HCT116 (cell line): ENCODE measurements around the gene TULP4.

ENCODE experiments used
- CBX3 ChIP-seq: IDR thresholded peaks from 2 replicates; pipeline ENCODE4 v1.6.1; 2012; ENCODE audit warnings: low read depth
- CEBPB ChIP-seq: IDR thresholded peaks from 2 replicates; pipeline ENCODE4 v1.6.1; 2012; ENCODE audit warnings: low read depth
- EZH2 ChIP-seq: fragments of 200-600 bp; sonication (generic); IDR thresholded peaks from 2 replicates; pipeline ENCODE4 v1.6.1; 2017; ENCODE audit warnings: antibody characterized with exemption, mixed run types
- EZH2phosphoT487 ChIP-seq: fragments of 200-600 bp; IDR thresholded peaks from 2 replicates; pipeline ENCODE4 v1.6.1; 2018; ENCODE audit warnings: antibody characterized with exemption, borderline replicate concordance
- JUND ChIP-seq: IDR thresholded peaks from 2 replicates; pipeline ENCODE4 v1.6.1; 2012
- POLR2A ChIP-seq: IDR thresholded peaks from 2 replicates; pipeline ENCODE4 v1.7.0; 2011; ENCODE audit warnings: borderline replicate concordance; ENCODE audit not compliant: insufficient read depth, insufficient read length; ENCODE audit errors: extremely low read depth
- POLR2AphosphoS5 ChIP-seq: IDR thresholded peaks from 2 replicates; pipeline ENCODE4 v1.6.1; 2011; ENCODE audit warnings: mild to moderate bottlenecking, low read depth, low read length, moderate library complexity
- RAD21 ChIP-seq: IDR thresholded peaks from 2 replicates; pipeline ENCODE4 v1.6.1; 2012; ENCODE audit warnings: low read depth, mild to moderate bottlenecking
- ZNF274 ChIP-seq: fragments of 200-500 bp; sonication (Bioruptor generic); IDR thresholded peaks from 2 replicates; pipeline ENCODE4 v1.6.1; 2014; ENCODE audit warnings: mild to moderate bottlenecking, low read depth, low read length, inconsistent platforms
- TF ChIP-seq, protein P1 (sequence below), 3 experiments: fragments of 200-600 bp in 1 of 3; sonication (generic) in 1 of 3; IDR thresholded peaks in 2 of 3; conservative IDR thresholded peaks in 1 of 3; 2 replicates each; pipeline ENCODE4 v1.5.1; 2012 to 2017; ENCODE audit warnings: low read depth in 2 of 3, low read length in 2 of 3, antibody characterized with exemption in 1 of 3, borderline replicate concordance in 1 of 3, control low read depth in 1 of 3, mild to moderate bottlenecking in 1 of 3, mixed read lengths in 1 of 3, mixed run types in 1 of 3, moderate library complexity in 1 of 3; ENCODE audit not compliant: insufficient read depth in 1 of 3
- TF ChIP-seq, protein P2 (sequence below): IDR thresholded peaks from 2 replicates; pipeline ENCODE4 v1.6.1; 2012
- TF ChIP-seq, protein P3 (sequence below): IDR thresholded peaks from 2 replicates; pipeline ENCODE4 v1.6.1; 2012
- TF ChIP-seq, protein P4 (sequence below): IDR thresholded peaks from 2 replicates; pipeline ENCODE4 v1.6.1; 2012; ENCODE audit warnings: low read depth

DNA sequence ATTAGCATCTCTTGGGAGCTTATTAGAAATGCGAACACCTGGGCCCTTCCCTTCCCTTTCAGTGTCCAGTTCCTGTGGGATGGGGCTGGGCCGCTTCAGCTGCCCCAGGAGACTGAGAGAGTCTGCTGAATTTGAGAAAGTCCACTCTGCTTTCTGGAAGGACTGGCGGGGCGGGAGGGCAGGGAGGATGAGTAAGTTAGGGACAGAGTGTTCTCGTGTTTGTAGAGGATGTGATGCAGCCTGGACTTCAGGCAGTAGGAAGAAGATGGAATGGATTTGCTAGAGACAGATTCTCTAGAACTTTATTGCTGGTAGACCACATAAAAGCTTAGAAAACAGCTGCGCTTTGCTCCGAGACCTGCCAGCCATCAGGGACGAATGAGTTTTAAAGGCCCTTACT lies 1.1 kb upstream of the TULP4 start:
- TF ChIP-seq, protein P1, sequence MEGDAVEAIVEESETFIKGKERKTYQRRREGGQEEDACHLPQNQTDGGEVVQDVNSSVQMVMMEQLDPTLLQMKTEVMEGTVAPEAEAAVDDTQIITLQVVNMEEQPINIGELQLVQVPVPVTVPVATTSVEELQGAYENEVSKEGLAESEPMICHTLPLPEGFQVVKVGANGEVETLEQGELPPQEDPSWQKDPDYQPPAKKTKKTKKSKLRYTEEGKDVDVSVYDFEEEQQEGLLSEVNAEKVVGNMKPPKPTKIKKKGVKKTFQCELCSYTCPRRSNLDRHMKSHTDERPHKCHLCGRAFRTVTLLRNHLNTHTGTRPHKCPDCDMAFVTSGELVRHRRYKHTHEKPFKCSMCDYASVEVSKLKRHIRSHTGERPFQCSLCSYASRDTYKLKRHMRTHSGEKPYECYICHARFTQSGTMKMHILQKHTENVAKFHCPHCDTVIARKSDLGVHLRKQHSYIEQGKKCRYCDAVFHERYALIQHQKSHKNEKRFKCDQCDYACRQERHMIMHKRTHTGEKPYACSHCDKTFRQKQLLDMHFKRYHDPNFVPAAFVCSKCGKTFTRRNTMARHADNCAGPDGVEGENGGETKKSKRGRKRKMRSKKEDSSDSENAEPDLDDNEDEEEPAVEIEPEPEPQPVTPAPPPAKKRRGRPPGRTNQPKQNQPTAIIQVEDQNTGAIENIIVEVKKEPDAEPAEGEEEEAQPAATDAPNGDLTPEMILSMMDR (IDR thresholded peaks at IDR 0.05 in 2 of 3, conservative IDR thresholded peaks at IDR 0.05 in 1 of 3; ENCODE audit: borderline replicate concordance in 1 of 3, insufficient read depth in 1 of 3, low read depth in 2 of 3, low read length in 2 of 3) = no peak
- TF ChIP-seq, protein P2, sequence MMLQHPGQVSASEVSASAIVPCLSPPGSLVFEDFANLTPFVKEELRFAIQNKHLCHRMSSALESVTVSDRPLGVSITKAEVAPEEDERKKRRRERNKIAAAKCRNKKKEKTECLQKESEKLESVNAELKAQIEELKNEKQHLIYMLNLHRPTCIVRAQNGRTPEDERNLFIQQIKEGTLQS = no peak
- TF ChIP-seq CEBPB (no peak), ZNF274 (no peak), CBX3 (no peak), POLR2A (no peak), EZH2phosphoT487 (no peak), POLR2AphosphoS5 (no peak), EZH2 (no peak), JUND (no peak), RAD21 (no peak)
- TF ChIP-seq, protein P3, sequence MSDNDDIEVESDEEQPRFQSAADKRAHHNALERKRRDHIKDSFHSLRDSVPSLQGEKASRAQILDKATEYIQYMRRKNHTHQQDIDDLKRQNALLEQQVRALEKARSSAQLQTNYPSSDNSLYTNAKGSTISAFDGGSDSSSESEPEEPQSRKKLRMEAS = no peak
- TF ChIP-seq, protein P4, sequence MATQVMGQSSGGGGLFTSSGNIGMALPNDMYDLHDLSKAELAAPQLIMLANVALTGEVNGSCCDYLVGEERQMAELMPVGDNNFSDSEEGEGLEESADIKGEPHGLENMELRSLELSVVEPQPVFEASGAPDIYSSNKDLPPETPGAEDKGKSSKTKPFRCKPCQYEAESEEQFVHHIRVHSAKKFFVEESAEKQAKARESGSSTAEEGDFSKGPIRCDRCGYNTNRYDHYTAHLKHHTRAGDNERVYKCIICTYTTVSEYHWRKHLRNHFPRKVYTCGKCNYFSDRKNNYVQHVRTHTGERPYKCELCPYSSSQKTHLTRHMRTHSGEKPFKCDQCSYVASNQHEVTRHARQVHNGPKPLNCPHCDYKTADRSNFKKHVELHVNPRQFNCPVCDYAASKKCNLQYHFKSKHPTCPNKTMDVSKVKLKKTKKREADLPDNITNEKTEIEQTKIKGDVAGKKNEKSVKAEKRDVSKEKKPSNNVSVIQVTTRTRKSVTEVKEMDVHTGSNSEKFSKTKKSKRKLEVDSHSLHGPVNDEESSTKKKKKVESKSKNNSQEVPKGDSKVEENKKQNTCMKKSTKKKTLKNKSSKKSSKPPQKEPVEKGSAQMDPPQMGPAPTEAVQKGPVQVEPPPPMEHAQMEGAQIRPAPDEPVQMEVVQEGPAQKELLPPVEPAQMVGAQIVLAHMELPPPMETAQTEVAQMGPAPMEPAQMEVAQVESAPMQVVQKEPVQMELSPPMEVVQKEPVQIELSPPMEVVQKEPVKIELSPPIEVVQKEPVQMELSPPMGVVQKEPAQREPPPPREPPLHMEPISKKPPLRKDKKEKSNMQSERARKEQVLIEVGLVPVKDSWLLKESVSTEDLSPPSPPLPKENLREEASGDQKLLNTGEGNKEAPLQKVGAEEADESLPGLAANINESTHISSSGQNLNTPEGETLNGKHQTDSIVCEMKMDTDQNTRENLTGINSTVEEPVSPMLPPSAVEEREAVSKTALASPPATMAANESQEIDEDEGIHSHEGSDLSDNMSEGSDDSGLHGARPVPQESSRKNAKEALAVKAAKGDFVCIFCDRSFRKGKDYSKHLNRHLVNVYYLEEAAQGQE = no peak
